CD14-positive monocyte (primary cell): Measurements from ENCODE around the gene ADGRF3. TPM values are rescaled to one million over a fixed set of nuclear protein-coding genes. Genes with fewer than 3 reads are reported as not detected.
A peak's percentile ranks its signal among the peaks of the same experiment; 100 is the strongest.

Source experiments
- DNase-seq, 3 donors: peaks; one replicate each; pipeline ENCODE4 v3.0.0-alpha.2; 2011 to 2022
- H2AFZ ChIP-seq: 2 replicates; pipeline ENCODE4 v1.6.0; 2012; ENCODE audit warnings: mild to moderate bottlenecking, low read depth, low read length, inconsistent platforms; ENCODE audit not compliant: insufficient read depth, poor library complexity, severe bottlenecking
- H3K27ac ChIP-seq, 2 donors: 1 replicate in 1 of 2; 2 replicates in 1 of 2; pipeline ENCODE4 v1.5.1; 2012 to 2013; ENCODE audit warnings: low read length in 2 of 2, control low read depth in 1 of 2, inconsistent platforms in 1 of 2, low read depth in 1 of 2, mild to moderate bottlenecking in 1 of 2
- H3K27me3 ChIP-seq, 2 donors: one replicate each; pipeline versions ENCODE4 v1.6.0 to v1.6.1; 2011 to 2013; ENCODE audit warnings: low read length in 2 of 2; ENCODE audit not compliant: control insufficient read depth in 2 of 2, insufficient read depth in 2 of 2
- H3K36me3 ChIP-seq, 2 donors: replicated peaks in 1 of 2; 1 replicate in 1 of 2; 2 replicates in 1 of 2; pipeline versions ENCODE4 v1.5.1 to v1.6.1; 2012 to 2013; ENCODE audit warnings: low read length in 2 of 2, control low read depth in 1 of 2, inconsistent platforms in 1 of 2, mild to moderate bottlenecking in 1 of 2; ENCODE audit not compliant: insufficient read depth in 2 of 2, control insufficient read depth in 1 of 2
- H3K4me1 ChIP-seq, 2 donors: 1 replicate in 1 of 2; 2 replicates in 1 of 2; pipeline versions ENCODE4 v1.5.1 to v1.6.1; 2012 to 2013; ENCODE audit warnings: low read length in 2 of 2, control low read depth in 1 of 2, inconsistent platforms in 1 of 2, mild to moderate bottlenecking in 1 of 2, moderate library complexity in 1 of 2; ENCODE audit not compliant: insufficient read depth in 2 of 2, control insufficient read depth in 1 of 2
- H3K4me2 ChIP-seq: replicated peaks from 2 replicates; pipeline ENCODE3; 2012; ENCODE audit warnings: low read length, moderate library complexity, mild to moderate bottlenecking; ENCODE audit not compliant: poor library complexity, severe bottlenecking; ENCODE audit errors: extremely low read depth
- H3K4me3 ChIP-seq, 3 experiments: fragments of 200-600 bp in 1 of 3; sonication (generic) in 1 of 3; replicated peaks in 1 of 3; 1 replicate in 2 of 3; 2 replicates in 1 of 3; pipeline ENCODE4 v1.5.1; 2011 to 2013; ENCODE audit warnings: low read length in 3 of 3, mild to moderate bottlenecking in 3 of 3, control low read depth in 2 of 3, low read depth in 2 of 3, inconsistent platforms in 1 of 3, moderate library complexity in 1 of 3
- H3K79me2 ChIP-seq: 2 replicates; pipeline ENCODE4 v1.6.0; 2012; ENCODE audit warnings: mild to moderate bottlenecking, control low read depth, inconsistent platforms, low read length, moderate library complexity; ENCODE audit not compliant: insufficient read depth
- H3K9ac ChIP-seq: 2 replicates; pipeline ENCODE4 v1.6.0; 2017; ENCODE audit warnings: low read length, mild to moderate bottlenecking; ENCODE audit not compliant: insufficient read depth, poor library complexity, severe bottlenecking
- H3K9me3 ChIP-seq, 2 donors: replicated peaks in 1 of 2; 1 replicate in 1 of 2; 2 replicates in 1 of 2; pipeline versions ENCODE4 v1.5.1 to v1.6.1; 2012 to 2013; ENCODE audit warnings: low read length in 2 of 2, control low read depth in 1 of 2; ENCODE audit not compliant: control insufficient read depth in 1 of 2, insufficient read depth in 1 of 2
- H4K20me1 ChIP-seq: 2 replicates; pipeline ENCODE4 v1.6.0; 2012; ENCODE audit warnings: mild to moderate bottlenecking, low read length, control low read depth, moderate library complexity; ENCODE audit not compliant: insufficient read depth
- H3K27ac Mint-ChIP-seq, 7 donors: one replicate each; pipeline ENCODE4 v1.8.0; 2020; ENCODE audit warnings: mild to moderate bottlenecking in 7 of 7, mixed read lengths in 7 of 7, moderate library complexity in 6 of 7, inconsistent platforms in 2 of 7
- H3K27me3 Mint-ChIP-seq, 3 donors: one replicate each; pipeline ENCODE4 v1.8.0; 2021 to 2022; ENCODE audit warnings: low read depth in 3 of 3, mild to moderate bottlenecking in 3 of 3, mixed read lengths in 3 of 3, moderate library complexity in 3 of 3, inconsistent platforms in 1 of 3
- H3K36me3 Mint-ChIP-seq, 2 donors: one replicate each; pipeline ENCODE4 v1.8.0; 2020; ENCODE audit warnings: mixed read lengths in 2 of 2, inconsistent platforms in 1 of 2, mild to moderate bottlenecking in 1 of 2
- H3K4me1 Mint-ChIP-seq: one replicate; pipeline ENCODE4 v1.8.0; 2020; ENCODE audit warnings: mild to moderate bottlenecking, mixed read lengths
- H3K4me3 Mint-ChIP-seq, 2 donors: one replicate each; pipeline ENCODE4 v1.8.0; 2020; ENCODE audit warnings: mild to moderate bottlenecking in 2 of 2, mixed read lengths in 2 of 2, moderate library complexity in 1 of 2
- H3K9me3 Mint-ChIP-seq, 7 donors: one replicate each; pipeline ENCODE4 v1.8.0; 2020 to 2022; ENCODE audit warnings: mixed read lengths in 7 of 7, mild to moderate bottlenecking in 6 of 7, moderate library complexity in 6 of 7, inconsistent platforms in 2 of 7
- WGBS: methylation state at CpG from one replicate; pipeline ENCODE4 v1.1.5; 2013; ENCODE audit warnings: missing lambda C conversion rate; ENCODE audit not compliant: insufficient coverage; 5-methylcytosine and 5-hydroxymethylcytosine counted together
- intact Hi-C, 2 donors: fragments of 100-400 bp; cut with micrococcal nuclease; formaldehyde crosslinking; loops; one replicate each; pipeline versions ENCODE4 v1.15.0 to v1.15.1; 2023
- polyA plus RNA-seq, 3 donors: library from polyadenylated mRNA; depleted of rRNA in 1 of 3; unstranded in 2 of 3; stranded (reverse) in 1 of 3; fragments of 300-500 nt in 2 of 3; fragments of >200 nt in 1 of 3; fragmentation: Illumina TruSeq in 2 of 3; gene quantifications; 1 replicate in 2 of 3; 2 replicates in 1 of 3; pipeline ENCODE4 v1.2.3, GENCODE V29; 2012 to 2021
- TF ChIP-seq, protein P1 (sequence below): fragments of 200-600 bp; IDR thresholded peaks from one replicate; pipeline ENCODE4 v1.8.0; 2022; ENCODE audit warnings: antibody characterized with exemption, mild to moderate bottlenecking

The ADGRF3 gene
- polyA plus RNA-seq, 3 donors: 0.33 TPM; not detected in 2

DNA sequence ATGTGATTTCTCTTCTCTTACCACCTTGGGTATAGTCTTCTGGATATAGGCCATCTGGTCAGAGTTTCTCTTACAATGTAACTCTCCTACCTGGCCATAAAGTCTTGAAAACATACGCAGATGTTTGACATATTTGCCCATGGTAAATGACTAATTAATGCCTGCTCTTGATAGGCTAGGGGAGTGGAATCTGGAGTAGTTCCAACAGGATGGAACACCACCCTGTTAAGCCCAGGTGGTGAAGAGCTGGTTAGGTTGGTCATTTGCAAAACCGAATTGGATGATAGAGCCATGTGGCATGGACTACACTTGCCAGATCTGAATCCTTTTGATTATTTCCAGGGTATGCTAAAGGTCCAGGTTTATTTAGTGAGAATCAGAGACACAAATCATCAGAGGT is 65.4 kb downstream of the ADGRF3 start:
- Histone ChIP-seq H3K9ac (no peak overlapping the region), H3K4me2 (no peak overlapping the region), H3K27ac (no peak overlapping the region), H3K4me3 (no peak overlapping the region), H3K36me3 (peaks cover 87 to 99% of the 10 kb centered on the region in 2 donors), H2AFZ (no peak overlapping the region), H3K79me2 (no peaks in the 10 kb centered on the region), H3K4me1 (no peaks in the 10 kb centered on the region), H3K27me3 (no peaks in the 10 kb centered on the region), H4K20me1 (no peaks in the 10 kb centered on the region), H3K9me3 (no peaks in the 10 kb centered on the region)
- TF ChIP-seq, protein P1, sequence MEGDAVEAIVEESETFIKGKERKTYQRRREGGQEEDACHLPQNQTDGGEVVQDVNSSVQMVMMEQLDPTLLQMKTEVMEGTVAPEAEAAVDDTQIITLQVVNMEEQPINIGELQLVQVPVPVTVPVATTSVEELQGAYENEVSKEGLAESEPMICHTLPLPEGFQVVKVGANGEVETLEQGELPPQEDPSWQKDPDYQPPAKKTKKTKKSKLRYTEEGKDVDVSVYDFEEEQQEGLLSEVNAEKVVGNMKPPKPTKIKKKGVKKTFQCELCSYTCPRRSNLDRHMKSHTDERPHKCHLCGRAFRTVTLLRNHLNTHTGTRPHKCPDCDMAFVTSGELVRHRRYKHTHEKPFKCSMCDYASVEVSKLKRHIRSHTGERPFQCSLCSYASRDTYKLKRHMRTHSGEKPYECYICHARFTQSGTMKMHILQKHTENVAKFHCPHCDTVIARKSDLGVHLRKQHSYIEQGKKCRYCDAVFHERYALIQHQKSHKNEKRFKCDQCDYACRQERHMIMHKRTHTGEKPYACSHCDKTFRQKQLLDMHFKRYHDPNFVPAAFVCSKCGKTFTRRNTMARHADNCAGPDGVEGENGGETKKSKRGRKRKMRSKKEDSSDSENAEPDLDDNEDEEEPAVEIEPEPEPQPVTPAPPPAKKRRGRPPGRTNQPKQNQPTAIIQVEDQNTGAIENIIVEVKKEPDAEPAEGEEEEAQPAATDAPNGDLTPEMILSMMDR: no peak
- Mint-ChIP-seq H3K4me1 (peaks cover 2% of the 10 kb centered on the region), H3K4me3 (no peak overlapping the region), H3K27ac (peak overlapping the region in 1 of 7 donors; percentile 43), H3K9me3 (no peaks in the 10 kb centered on the region), H3K36me3 (peaks cover 82 to 94% of the 10 kb centered on the region in 2 donors), H3K27me3 (no peaks in the 10 kb centered on the region)
- 92% methylated on average over 2 of the region's 2 CpGs for WGBS
- intact Hi-C loops: no loop called here
- no peak for DNase-seq

DNA sequence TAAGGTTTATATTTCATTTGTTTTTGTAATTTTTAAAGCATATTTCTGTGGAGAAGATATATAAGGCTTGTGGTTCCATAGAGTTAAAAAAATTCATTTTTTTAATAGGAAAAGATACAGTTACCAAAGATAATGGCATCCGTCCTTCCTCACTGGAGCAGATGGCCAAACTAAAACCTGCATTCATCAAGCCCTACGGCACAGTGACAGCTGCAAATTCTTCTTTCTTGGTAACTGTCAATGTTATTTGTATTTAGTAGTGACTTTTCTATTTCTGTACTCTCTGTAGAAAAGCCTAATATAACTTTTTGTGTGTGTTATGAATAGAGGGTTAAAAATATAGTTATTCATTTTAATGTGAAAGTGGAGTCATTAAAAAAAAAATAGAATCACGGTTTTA is 66.7 kb downstream of the ADGRF3 start:
- peaks cover 83 to 91% of the 10 kb centered on the region in 2 donors for H3K36me3 Mint-ChIP-seq

More for the DNA sequence above, 66.7 kb downstream of the ADGRF3 start:
- H3K4me3 ChIP-seq: no peak overlapping the region
- peaks cover 81 to 97% of the 10 kb centered on the region in 2 donors for H3K36me3 ChIP-seq
- H3K9me3 ChIP-seq: no peaks in the 10 kb centered on the region
- peaks cover 5% of the 10 kb centered on the region for H3K79me2 ChIP-seq
- Mint-ChIP-seq H3K4me3 (no peak overlapping the region), H3K27ac (no peak overlapping the region), H3K27me3 (no peaks in the 10 kb centered on the region), H3K4me1 (peaks cover 5% of the 10 kb centered on the region), H3K9me3 (no peaks in the 10 kb centered on the region)
- H3K4me2 ChIP-seq: no peak overlapping the region
- WGBS: no CpG with 5 or more reads among the region's 3 CpGs
- intact Hi-C loops: no loop called here
- H3K27me3 ChIP-seq: no peaks in the 10 kb centered on the region
- H3K9ac ChIP-seq: no peak overlapping the region
- DNase-seq: no peak
- no peak overlapping the region for H3K27ac ChIP-seq
- TF ChIP-seq, protein P1: no peak
- H3K4me1 ChIP-seq: peaks cover 0 to under 1% of the 10 kb centered on the region in 2 donors
- no peaks in the 10 kb centered on the region for H4K20me1 ChIP-seq
- H2AFZ ChIP-seq: no peak overlapping the region
